ENCODE data around the gene LRRK2. TPM values are rescaled to one million over a fixed set of nuclear protein-coding genes. Genes with fewer than 3 reads are reported as not detected.

Gene LRRK2
- 1.9 to 2.2 TPM (median 2.1 TPM) in 5 replicates for total RNA-seq (2022; extraction: Qiagen RNA extraction; ENCODE audit: low read depth)

DNA sequence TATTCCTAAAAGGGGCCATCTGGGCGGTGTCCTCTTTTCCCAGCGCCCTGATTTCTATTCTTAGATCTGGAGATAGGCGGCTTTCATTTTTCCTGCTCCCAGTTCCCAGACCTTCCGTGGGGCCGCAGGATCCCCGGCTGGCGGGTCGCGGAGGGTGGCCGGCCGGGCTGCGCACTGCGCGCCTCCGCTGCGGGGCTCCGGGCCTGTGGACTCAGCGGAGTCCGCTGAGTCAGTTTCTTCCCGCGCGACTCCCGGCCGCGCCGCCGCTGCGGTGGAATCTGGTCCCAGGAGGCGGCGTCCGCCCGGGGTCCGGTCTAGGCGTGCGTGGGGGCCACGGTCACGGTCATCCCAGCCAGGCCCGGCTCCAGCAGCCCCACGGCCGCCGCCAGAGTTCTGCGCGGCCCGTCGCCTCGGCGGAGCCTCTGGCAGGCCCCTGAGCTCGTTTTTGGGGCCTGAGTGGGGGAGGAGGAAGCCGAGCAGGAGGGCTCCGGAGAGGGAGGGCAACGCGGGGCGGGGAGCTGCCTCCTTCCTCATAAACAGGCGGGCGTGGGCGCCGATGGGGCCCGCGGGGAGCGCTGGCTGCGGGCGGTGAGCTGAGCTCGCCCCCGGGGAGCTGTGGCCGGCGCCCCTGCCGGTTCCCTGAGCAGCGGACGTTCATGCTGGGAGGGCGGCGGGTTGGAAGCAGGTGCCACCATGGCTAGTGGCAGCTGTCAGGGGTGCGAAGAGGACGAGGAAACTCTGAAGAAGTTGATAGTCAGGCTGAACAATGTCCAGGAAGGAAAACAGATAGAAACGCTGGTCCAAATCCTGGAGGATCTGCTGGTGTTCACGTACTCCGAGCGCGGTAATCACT lies at the start of gene LRRK2:
Gene LRRK2, plus strand, starts transcription at position 559 of the 853 bp plus-strand sequence. Its CDS starts 135 bp downstream, at position 694.

Other genes with a start within 250 kb of the LRRK2 start
- 2.6 to 4.0 TPM (median 3.6 TPM) in 5 replicates for gene SLC2A13, start 118.9 kb upstream of the LRRK2 start, total RNA-seq (2022; extraction: Qiagen RNA extraction; ENCODE audit: low read depth)